Measurements from ENCODE around the gene KAZN.

Gene KAZN

GRCh38 chr1:14937288-14937949, 338.9 kb downstream of the KAZN start:
- TF ChIP-seq TARDBP (IDR thresholded peaks at IDR 0.05) (no peak), BHLHE40 (IDR thresholded peaks at IDR 0.05; ENCODE audit: borderline replicate concordance) (no peak), ZNF384 (IDR thresholded peaks at IDR 0.05) (no peak), CTBP1 (IDR thresholded peaks at IDR 0.05; ENCODE audit: borderline replicate concordance) (no peak), FOXK2 (IDR thresholded peaks at IDR 0.05) (no peak), SP1 (IDR thresholded peaks at IDR 0.05) (no peak), HDGF (IDR thresholded peaks at IDR 0.05; ENCODE audit: borderline replicate concordance) (no peak), LEF1 (IDR thresholded peaks at IDR 0.05; ENCODE audit: borderline replicate concordance) (no peak), FOXA1 (IDR thresholded peaks at IDR 0.05) (no peak), SUZ12 (IDR thresholded peaks at IDR 0.05) (no peak), ARNT (IDR thresholded peaks at IDR 0.05) (no peak), NFRKB (IDR thresholded peaks at IDR 0.05) (no peak), ELF4 (IDR thresholded peaks at IDR 0.05) (no peak), L3MBTL2 (conservative IDR thresholded peaks at IDR 0.05) (no peak), FOXM1 (IDR thresholded peaks at IDR 0.05; ENCODE audit: borderline replicate concordance) (no peak)
- ChIA-PET POLR2A (no interaction called here), CTCF (interaction anchor here (0.9 kb wide), 1 partner anchor 10 kb away, joined by 3 read pairs; no protein-coding TSS in a partner anchor)
- DNase-seq (ENCODE audit: extremely low spot score) = no peak

DNA sequence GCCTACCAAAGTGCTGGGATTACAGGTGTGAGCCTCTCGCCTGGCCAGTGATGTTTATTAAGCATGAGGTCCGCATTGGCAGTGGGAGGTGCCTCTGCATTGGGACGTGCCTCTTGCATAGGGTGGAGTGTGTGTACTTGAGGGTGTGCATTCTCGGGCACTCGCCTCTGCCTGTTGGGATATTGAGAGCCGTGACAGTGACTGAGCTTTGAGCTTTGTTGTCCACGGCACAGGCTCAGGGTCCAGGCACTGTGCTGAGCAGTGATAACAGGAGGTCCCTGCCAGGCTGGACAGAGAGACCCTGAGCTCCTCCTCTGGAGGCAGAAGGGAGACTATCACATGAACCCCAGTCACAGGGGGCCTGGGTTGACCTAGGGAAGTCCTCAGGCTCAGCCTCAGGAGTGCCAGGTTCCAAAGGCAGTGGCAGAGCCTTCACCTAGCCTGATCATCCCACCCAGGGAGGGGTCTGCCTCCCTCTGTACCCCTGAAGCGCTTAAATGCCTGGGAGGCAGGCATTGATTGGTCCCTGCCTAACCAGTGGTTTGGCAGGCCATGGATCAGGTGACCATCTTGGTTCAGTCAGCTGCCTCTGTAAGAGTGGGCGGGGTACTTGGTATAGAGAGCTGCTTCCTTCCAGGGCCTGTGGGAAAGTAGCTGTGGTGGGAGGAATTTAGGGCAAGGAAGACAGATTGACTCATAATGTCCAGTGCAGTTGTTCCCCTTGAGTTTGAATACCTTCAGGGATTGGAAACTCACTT, 341.2 kb downstream of the KAZN start:
- POLR2A ChIA-PET = no interaction called here
- no peak for DNase-seq (ENCODE audit: extremely low spot score)
- CTCF ChIA-PET = no interaction called here
- TF ChIP-seq, protein P1, sequence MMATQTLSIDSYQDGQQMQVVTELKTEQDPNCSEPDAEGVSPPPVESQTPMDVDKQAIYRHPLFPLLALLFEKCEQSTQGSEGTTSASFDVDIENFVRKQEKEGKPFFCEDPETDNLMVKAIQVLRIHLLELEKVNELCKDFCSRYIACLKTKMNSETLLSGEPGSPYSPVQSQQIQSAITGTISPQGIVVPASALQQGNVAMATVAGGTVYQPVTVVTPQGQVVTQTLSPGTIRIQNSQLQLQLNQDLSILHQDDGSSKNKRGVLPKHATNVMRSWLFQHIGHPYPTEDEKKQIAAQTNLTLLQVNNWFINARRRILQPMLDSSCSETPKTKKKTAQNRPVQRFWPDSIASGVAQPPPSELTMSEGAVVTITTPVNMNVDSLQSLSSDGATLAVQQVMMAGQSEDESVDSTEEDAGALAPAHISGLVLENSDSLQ (IDR thresholded peaks at IDR 0.05) = no peak
- no peak for TF ChIP-seq ZNF384 (IDR thresholded peaks at IDR 0.05)
- TF ChIP-seq ARNT (IDR thresholded peaks at IDR 0.05) = no peak
- TF ChIP-seq FOXA1 (IDR thresholded peaks at IDR 0.05) = no peak
- TF ChIP-seq NFRKB (IDR thresholded peaks at IDR 0.05) = no peak
- no peak for TF ChIP-seq BHLHE40 (IDR thresholded peaks at IDR 0.05; ENCODE audit: borderline replicate concordance)
- no peak for TF ChIP-seq L3MBTL2 (conservative IDR thresholded peaks at IDR 0.05)
- no peak for TF ChIP-seq HDGF (IDR thresholded peaks at IDR 0.05; ENCODE audit: borderline replicate concordance)
- no peak for TF ChIP-seq FOXK2 (IDR thresholded peaks at IDR 0.05)
- TF ChIP-seq CTBP1 (IDR thresholded peaks at IDR 0.05; ENCODE audit: borderline replicate concordance) = no peak
- TF ChIP-seq ELF4 (IDR thresholded peaks at IDR 0.05) = no peak
- TF ChIP-seq SUZ12 (IDR thresholded peaks at IDR 0.05) = no peak
- no peak for TF ChIP-seq SP1 (IDR thresholded peaks at IDR 0.05)
- no peak for TF ChIP-seq FOXM1 (IDR thresholded peaks at IDR 0.05; ENCODE audit: borderline replicate concordance)
- no peak for TF ChIP-seq TARDBP (IDR thresholded peaks at IDR 0.05)
- TF ChIP-seq LEF1 (IDR thresholded peaks at IDR 0.05; ENCODE audit: borderline replicate concordance) = no peak

- ChIA-PET POLR2A (no interaction called here), CTCF (no interaction called here)
- DNase-seq (ENCODE audit: extremely low spot score) = no peak
- TF ChIP-seq TARDBP (IDR thresholded peaks at IDR 0.05) = no peak
- TF ChIP-seq LEF1 (IDR thresholded peaks at IDR 0.05; ENCODE audit: borderline replicate concordance) = no peak
- no peak for TF ChIP-seq HDGF (IDR thresholded peaks at IDR 0.05; ENCODE audit: borderline replicate concordance)
- TF ChIP-seq FOXM1 (IDR thresholded peaks at IDR 0.05; ENCODE audit: borderline replicate concordance) = no peak
- no peak for TF ChIP-seq NFRKB (IDR thresholded peaks at IDR 0.05)
- TF ChIP-seq ZNF384 (IDR thresholded peaks at IDR 0.05) = no peak
- TF ChIP-seq, protein P1 (IDR thresholded peaks at IDR 0.05) = no peak
- no peak for TF ChIP-seq BHLHE40 (IDR thresholded peaks at IDR 0.05; ENCODE audit: borderline replicate concordance)
- TF ChIP-seq ARNT (IDR thresholded peaks at IDR 0.05) = no peak
- no peak for TF ChIP-seq SP1 (IDR thresholded peaks at IDR 0.05)
- TF ChIP-seq CTBP1 (IDR thresholded peaks at IDR 0.05; ENCODE audit: borderline replicate concordance) = no peak
Measured at GRCh38 chr1:14940285-14940870, 341.9 kb downstream of the KAZN start.

GRCh38 chr1:14941864-14942263, 343.4 kb downstream of the KAZN start:
- POLR2A ChIA-PET = no interaction called here
- TF ChIP-seq NFRKB (IDR thresholded peaks at IDR 0.05) (no peak), FOXA1 (IDR thresholded peaks at IDR 0.05) (no peak), LEF1 (IDR thresholded peaks at IDR 0.05; ENCODE audit: borderline replicate concordance) (no peak), SP1 (IDR thresholded peaks at IDR 0.05) (no peak), FOXK2 (IDR thresholded peaks at IDR 0.05) (no peak), CTBP1 (IDR thresholded peaks at IDR 0.05; ENCODE audit: borderline replicate concordance) (no peak), BHLHE40 (IDR thresholded peaks at IDR 0.05; ENCODE audit: borderline replicate concordance) (no peak), HDGF (IDR thresholded peaks at IDR 0.05; ENCODE audit: borderline replicate concordance) (no peak), TARDBP (IDR thresholded peaks at IDR 0.05) (no peak), ELF4 (IDR thresholded peaks at IDR 0.05) (no peak), SUZ12 (IDR thresholded peaks at IDR 0.05) (no peak), FOXM1 (IDR thresholded peaks at IDR 0.05; ENCODE audit: borderline replicate concordance) (no peak), L3MBTL2 (conservative IDR thresholded peaks at IDR 0.05) (no peak), ARNT (IDR thresholded peaks at IDR 0.05) (no peak), ZNF384 (IDR thresholded peaks at IDR 0.05) (no peak)
- TF ChIP-seq, protein P1 (IDR thresholded peaks at IDR 0.05) = no peak
- CTCF ChIA-PET = no interaction called here
- DNase-seq (ENCODE audit: extremely low spot score) = no peak

DNA sequence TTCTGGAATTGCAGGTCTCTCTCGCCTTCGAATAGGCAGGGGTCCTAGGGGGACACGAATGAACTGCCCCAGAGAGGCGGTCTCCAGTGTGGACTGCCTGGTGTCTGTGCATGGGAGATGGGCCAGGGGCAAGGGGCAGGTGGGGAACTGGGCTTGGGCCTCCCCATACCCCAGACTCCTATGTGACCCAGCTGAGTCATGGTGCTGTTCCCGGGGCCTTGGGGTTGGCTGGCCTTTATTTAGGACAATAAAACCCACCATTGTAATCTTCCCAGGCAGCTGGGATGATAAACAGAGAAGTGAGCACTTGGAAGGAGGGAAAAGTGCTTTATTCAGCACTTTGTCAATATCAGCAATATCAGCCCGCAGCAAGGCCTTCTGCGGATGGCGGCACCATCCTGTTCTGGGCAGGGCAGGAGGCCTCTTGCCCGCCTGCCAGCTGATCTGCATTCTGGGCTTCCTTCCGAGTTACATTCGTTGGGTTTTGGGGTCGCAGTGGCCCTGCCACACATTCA, 346.0 kb downstream of the KAZN start:
- no peak for TF ChIP-seq SUZ12 (IDR thresholded peaks at IDR 0.05)
- no peak for TF ChIP-seq ZNF384 (IDR thresholded peaks at IDR 0.05)
- TF ChIP-seq TARDBP (IDR thresholded peaks at IDR 0.05) = no peak
- no peak for TF ChIP-seq FOXK2 (IDR thresholded peaks at IDR 0.05)
- TF ChIP-seq HDGF (IDR thresholded peaks at IDR 0.05; ENCODE audit: borderline replicate concordance) = no peak
- TF ChIP-seq, protein P1 (IDR thresholded peaks at IDR 0.05) = no peak
- no peak for TF ChIP-seq FOXM1 (IDR thresholded peaks at IDR 0.05; ENCODE audit: borderline replicate concordance)
- no peak for TF ChIP-seq BHLHE40 (IDR thresholded peaks at IDR 0.05; ENCODE audit: borderline replicate concordance)
- TF ChIP-seq LEF1 (IDR thresholded peaks at IDR 0.05; ENCODE audit: borderline replicate concordance) = no peak
- TF ChIP-seq NFRKB (IDR thresholded peaks at IDR 0.05) = no peak
- no peak for TF ChIP-seq L3MBTL2 (conservative IDR thresholded peaks at IDR 0.05)
- no peak for TF ChIP-seq SP1 (IDR thresholded peaks at IDR 0.05)
- TF ChIP-seq ARNT (IDR thresholded peaks at IDR 0.05) = no peak
- no peak for TF ChIP-seq FOXA1 (IDR thresholded peaks at IDR 0.05)
- TF ChIP-seq CTBP1 (IDR thresholded peaks at IDR 0.05; ENCODE audit: borderline replicate concordance) = no peak

More for the DNA sequence above, 346.0 kb downstream of the KAZN start:
- ChIA-PET POLR2A (no interaction called here), CTCF (no interaction called here)
- DNase-seq (ENCODE audit: extremely low spot score) = no peak

Measured in HEK293T (cell line).